HEK293 (cell line): ENCODE measurements around the gene SLC25A12.

ENCODE experiments used
- BCL11A ChIP-seq: fragments of 450-650 bp; formaldehyde crosslinking; IDR thresholded peaks from 2 replicates; pipeline ENCODE4 v1.5.1; 2016; ENCODE audit warnings: low read depth, missing biosample characterization, missing genetic modification characterization
- CTCF ChIP-seq: fragments of 450-650 bp; formaldehyde crosslinking; IDR thresholded peaks from 2 replicates; pipeline ENCODE4 v1.5.1; 2016; ENCODE audit warnings: missing biosample characterization, missing genetic modification characterization
- YY1 ChIP-seq: fragments of 450-650 bp; formaldehyde crosslinking; IDR thresholded peaks from 2 replicates; pipeline ENCODE4 v1.5.1; 2018; ENCODE audit warnings: missing biosample characterization, missing genetic modification characterization
- ZNF239 ChIP-seq: fragments of 450-650 bp; formaldehyde crosslinking; IDR thresholded peaks from 2 replicates; pipeline ENCODE4 v1.5.1; 2016; ENCODE audit warnings: missing biosample characterization, missing genetic modification characterization
- ZNF24 ChIP-seq: fragments of 450-650 bp; formaldehyde crosslinking; IDR thresholded peaks from 2 replicates; pipeline ENCODE4 v1.5.1; 2016; ENCODE audit warnings: missing biosample characterization, missing genetic modification characterization
- ZNF510 ChIP-seq: fragments of 450-650 bp; formaldehyde crosslinking; IDR thresholded peaks from 2 replicates; pipeline ENCODE4 v1.5.1; 2018; ENCODE audit warnings: mild to moderate bottlenecking, missing genetic modification characterization, missing biosample characterization; ENCODE audit not compliant: insufficient replicate concordance
- ZNF670 ChIP-seq: fragments of 450-650 bp; formaldehyde crosslinking; IDR thresholded peaks from 2 replicates; pipeline ENCODE4 v1.5.1; 2016; ENCODE audit warnings: missing biosample characterization, missing genetic modification characterization, low read depth

GRCh38 chr2:171747371-171747770, 146.7 kb downstream of the SLC25A12 start:
- TF ChIP-seq ZNF239 (tag by site-specific recombination) (no peak), CTCF (tag by site-specific recombination) (no peak), ZNF670 (tag by site-specific recombination) (no peak), BCL11A (no peak), ZNF510 (tag by site-specific recombination) (no peak), YY1 (tag by site-specific recombination) (no peak), ZNF24 (tag by site-specific recombination) (no peak)
